Keratinocyte (primary cell): ENCODE data around the gene AHNAK. TPM values are rescaled to one million over a fixed set of nuclear protein-coding genes. Genes with fewer than 3 reads are reported as not detected.
"Not testable (repeated sequence)": the region's sequence is repeated elsewhere in the genome, so short reads cannot be mapped to it uniquely, and the experiment has no call there.

ENCODE experiments used
- DNase-seq: peaks from one replicate; pipeline ENCODE4 v3.0.0-alpha.2; 2011; ENCODE audit warnings: low read depth, missing footprints, low spot score
- FAIRE-seq: peaks from 2 replicates; lab custom pipeline; 2011; peaks lifted over from hg19 to GRCh38; lab: Jason Lieb, UNC
- H2AFZ ChIP-seq: 2 replicates; pipeline ENCODE4 v1.6.0; 2012; ENCODE audit warnings: low read length, control low read depth, inconsistent platforms; ENCODE audit not compliant: control insufficient read depth
- H3K27ac ChIP-seq: 2 replicates; pipeline ENCODE4 v1.5.1; 2011; ENCODE audit warnings: low read length; ENCODE audit not compliant: control insufficient read depth, insufficient read depth
- H3K27me3 ChIP-seq: 3 replicates; pipeline ENCODE4 v1.6.0; 2011; ENCODE audit warnings: low read length; ENCODE audit not compliant: control insufficient read depth, insufficient read depth; ENCODE audit errors: extremely low read depth
- H3K36me3 ChIP-seq, 2 experiments: 2 replicates in 1 of 2; 3 replicates in 1 of 2; pipeline ENCODE4 v1.5.1; 2011; ENCODE audit warnings: low read length in 2 of 2, mild to moderate bottlenecking in 1 of 2; ENCODE audit not compliant: control insufficient read depth in 2 of 2, insufficient read depth in 2 of 2; ENCODE audit errors: extremely low read depth in 1 of 2
- H3K4me1 ChIP-seq: 3 replicates; pipeline ENCODE4 v1.5.1; 2011; ENCODE audit warnings: low read length; ENCODE audit not compliant: control insufficient read depth, insufficient read depth; ENCODE audit errors: extremely low read depth
- H3K4me2 ChIP-seq: 3 replicates; pipeline ENCODE4 v1.6.0; 2011; ENCODE audit warnings: low read depth, low read length; ENCODE audit not compliant: control insufficient read depth, insufficient read depth; ENCODE audit errors: extremely low read depth
- H3K4me3 ChIP-seq, 3 experiments: fragments of 200-600 bp in 1 of 3; sonication (generic) in 1 of 3; 2 replicates in 2 of 3; 3 replicates in 1 of 3; pipeline ENCODE4 v1.5.1; 2011 to 2016; ENCODE audit warnings: low read length in 3 of 3, mild to moderate bottlenecking in 3 of 3, control low read depth in 2 of 3, inconsistent platforms in 1 of 3, low read depth in 1 of 3, mixed read lengths in 1 of 3, mixed run types in 1 of 3, moderate library complexity in 1 of 3; ENCODE audit not compliant: control insufficient read depth in 2 of 3, insufficient read depth in 2 of 3; ENCODE audit errors: extremely low read depth in 1 of 3
- H3K79me2 ChIP-seq: 2 replicates; pipeline ENCODE4 v1.6.0; 2012; ENCODE audit warnings: low read length; ENCODE audit not compliant: control insufficient read depth, insufficient read depth
- H3K9ac ChIP-seq: 3 replicates; pipeline ENCODE4 v1.6.0; 2011; ENCODE audit warnings: low read length; ENCODE audit not compliant: control insufficient read depth, insufficient read depth; ENCODE audit errors: extremely low read depth
- H3K9me1 ChIP-seq: 3 replicates; pipeline ENCODE4 v1.6.0; 2011; ENCODE audit warnings: low read length; ENCODE audit not compliant: control insufficient read depth, insufficient read depth; ENCODE audit errors: extremely low read depth
- H3K9me3 ChIP-seq: 2 replicates; pipeline ENCODE4 v1.5.1; 2012; ENCODE audit warnings: low read depth, low read length; ENCODE audit not compliant: control insufficient read depth
- H4K20me1 ChIP-seq: 3 replicates; pipeline ENCODE4 v1.6.0; 2011; ENCODE audit warnings: low read length; ENCODE audit not compliant: control insufficient read depth, insufficient read depth; ENCODE audit errors: extremely low read depth
- CTCF ChIP-seq, 3 experiments: IDR thresholded peaks in 1 of 3; conservative IDR thresholded peaks in 1 of 3; optimal IDR thresholded peaks in 1 of 3; 2 replicates in 2 of 3; 3 replicates in 1 of 3; pipeline versions ENCODE3 to v1.5.1; 2011; ENCODE audit warnings: low read length in 3 of 3, mild to moderate bottlenecking in 3 of 3, moderate library complexity in 2 of 3, control low read depth in 1 of 3, inconsistent platforms in 1 of 3; ENCODE audit not compliant: insufficient read depth in 2 of 3; ENCODE audit errors: extremely low read depth in 1 of 3
- EZH2 ChIP-seq: IDR thresholded peaks from one replicate; pipeline ENCODE4 v1.6.1; 2012; ENCODE audit warnings: inconsistent platforms, mild to moderate bottlenecking, low read length, moderate library complexity
- dilution Hi-C: fragments of 300-500 bp; cut with MboI; formaldehyde crosslinking; loops from one replicate; pipeline ENCODE4 v1.7.0; 2020; ENCODE audit warnings: low sequenced_read_pairs; ENCODE audit not compliant: extremely low pct_ligation_motif_present
- polyA plus RNA-seq, 5 experiments: library from polyadenylated mRNA; depleted of rRNA in 3 of 5; stranded (reverse) in 3 of 5; stranded (forward) in 1 of 5; unstranded in 1 of 5; fragments of >200 nt; gene quantifications; 1 replicate in 1 of 5; 2 replicates in 3 of 5; 3 replicates in 1 of 5; pipeline versions ENCODE4 v1.2.1 to v1.2.3, GENCODE V29; 2011 to 2012; ENCODE audit warnings: missing spikeins in 2 of 5, low read depth in 1 of 5, low replicate concordance in 1 of 5

Gene AHNAK
- polyA plus RNA-seq, 1 donor (not counting 4 experiments of a cell fraction or from before 2014, with no cell fraction given), result 220 TPM

- dilution Hi-C loops, result no loop called here
- Histone ChIP-seq H3K4me2 (peak overlapping the region; percentile 18), H3K79me2 (peaks cover 19% of the 10 kb centered on the region), H3K27me3 (no peaks in the 10 kb centered on the region), H3K27ac (peak overlapping the region; percentile 51), H3K9me1 (no peaks in the 10 kb centered on the region), H4K20me1 (peaks cover 2% of the 10 kb centered on the region), H3K9ac (no peak overlapping the region), H3K4me3 (no peak overlapping the region), H3K36me3 (peaks cover 11 to 22% of the 10 kb centered on the region in 2 experiments), H3K9me3 (no peaks in the 10 kb centered on the region), H2AFZ (no peak overlapping the region), H3K4me1 (peaks cover 14% of the 10 kb centered on the region)
- FAIRE-seq (no peak), DNase-seq (no peak)
- TF ChIP-seq EZH2, result no peak
- TF ChIP-seq CTCF (optimal IDR thresholded peaks at IDR 0.05 in 1 of 3, IDR thresholded peaks at IDR 0.05 in 1 of 3, conservative IDR thresholded peaks at IDR 0.05 in 1 of 3; ENCODE audit: extremely low read depth in 1 of 3, insufficient read depth in 2 of 3, low read length in 3 of 3), result peak in 2 of 3 experiments; percentile 24 to 25
These were observed 42.5 kb upstream of the AHNAK start for GRCh38 chr11:62588966-62589637.

- H3K4me1 ChIP-seq, H3K9me1 ChIP-seq, H3K9ac ChIP-seq, H3K9me3 ChIP-seq, H4K20me1 ChIP-seq, dilution Hi-C loops, FAIRE-seq, H3K4me2 ChIP-seq, DNase-seq, H3K27me3 ChIP-seq, H3K27ac ChIP-seq, H2AFZ ChIP-seq, H3K4me3 ChIP-seq: not testable (repeated sequence)
- Histone ChIP-seq H3K36me3 (peaks cover 12 to 15% of the 10 kb centered on the region in 2 experiments), H3K79me2 (peaks cover 16% of the 10 kb centered on the region)
These were observed 38.8 kb upstream of the AHNAK start for GRCh38 chr11:62585356-62585755.

- dilution Hi-C loops, DNase-seq, H3K27me3 ChIP-seq, H3K27ac ChIP-seq, H3K4me2 ChIP-seq, FAIRE-seq, H4K20me1 ChIP-seq, H2AFZ ChIP-seq, H3K9me3 ChIP-seq, H3K9ac ChIP-seq, H3K4me3 ChIP-seq, H3K9me1 ChIP-seq, H3K79me2 ChIP-seq, H3K4me1 ChIP-seq: not testable (repeated sequence)
- H3K36me3 ChIP-seq, result peaks cover 7 to 21% of the 10 kb centered on the region in 2 experiments
These were observed 35.1 kb upstream of the AHNAK start for GRCh38 chr11:62581735-62582134.
